WTC11 (cell line): ENCODE measurements around the gene SPRR2E.

Experiments used
- CTCF ChIP-seq: fragments of 200-600 bp; IDR thresholded peaks from 2 replicates; pipeline ENCODE4 v1.8.0; 2022; ENCODE audit warnings: antibody characterized with exemption
- MAX ChIP-seq: sonication (generic); formaldehyde crosslinking; IDR thresholded peaks from 2 replicates; pipeline ENCODE4 v1.8.0; 2022; ENCODE audit warnings: mild to moderate bottlenecking, missing genetic modification reagents
- SP1 ChIP-seq: sonication (generic); formaldehyde crosslinking; conservative IDR thresholded peaks from 2 replicates; pipeline ENCODE4 v1.8.1; 2022; ENCODE audit warnings: missing genetic modification reagents
- ZBTB43 ChIP-seq: sonication (generic); formaldehyde crosslinking; IDR thresholded peaks from 2 replicates; pipeline ENCODE4 v1.8.1; 2023; ENCODE audit warnings: mild to moderate bottlenecking, missing genetic modification reagents
- ZNF512 ChIP-seq: sonication (generic); formaldehyde crosslinking; IDR thresholded peaks from 2 replicates; pipeline ENCODE4 v1.8.1; 2022; ENCODE audit warnings: missing genetic modification reagents, borderline replicate concordance

- TF ChIP-seq SP1 (CRISPR knock-in tag) (no peak), ZNF512 (CRISPR knock-in tag) (no peak), MAX (CRISPR knock-in tag) (no peak), ZBTB43 (CRISPR knock-in tag) (no peak), CTCF (no peak)
Measured at GRCh38 chr1:153070243-153070642, 24.1 kb downstream of the SPRR2E start.
